GM12878 (cell line): ENCODE results near the gene KNSTRN. TPM values are rescaled to one million over a fixed set of nuclear protein-coding genes. Genes with fewer than 3 reads are reported as not detected.
A peak's percentile ranks its signal among the peaks of the same experiment; 100 is the strongest.

Experiments used
- ATAC-seq: fragments of 200-7000 bp; cut with Tn5 transposase; 3 replicates; pipeline ENCODE4 v1.9.1; 2020; ENCODE audit warnings: mild to moderate bottlenecking, moderate library complexity
- BruUV-seq: library from RNA; stranded (reverse); fragments of 400-500 nt; replicated peaks from 2 replicates; lab custom pipeline; 2021; lab: Mats Ljungman, UMichigan
- CTCF ChIA-PET: fragments of 300-600 bp; sonication (Branson Sonifier 250); formaldehyde crosslinking; extraction: SDS; loops from one replicate; lab custom pipeline; 2021; ENCODE audit warnings: inconsistent platforms; lab: Yijun Ruan, JAX
- POLR2A ChIA-PET: fragments of 350-600 bp; formaldehyde crosslinking; extraction: SDS; loops from one replicate; lab custom pipeline; 2021; ENCODE audit warnings: inconsistent platforms; lab: Charles Lee
- RAD21 ChIA-PET: fragments of 300-600 bp; sonication (Branson Sonifier 250); formaldehyde crosslinking; loops from one replicate; lab custom pipeline; 2023; ENCODE audit warnings: antibody characterized with exemption; ENCODE audit not compliant: unreplicated experiment; lab: Charles Lee
- SMC1A ChIA-PET: fragments of 300-600 bp; sonication (Branson Sonifier 250); formaldehyde crosslinking; loops from one replicate; lab custom pipeline; 2023; ENCODE audit not compliant: unreplicated experiment, uncharacterized antibody; lab: Charles Lee
- DNase-seq: peaks from one replicate; pipeline ENCODE4 v3.0.0-alpha.2; 2011; ENCODE audit warnings: low read depth, low spot score
- FAIRE-seq: peaks from 3 replicates; lab custom pipeline; 2011; peaks lifted over from hg19 to GRCh38; lab: Jason Lieb, UNC
- H2AFZ ChIP-seq: 2 replicates; pipeline ENCODE4 v1.6.0; 2011; ENCODE audit warnings: low read depth, low read length, control low read depth; ENCODE audit not compliant: control insufficient read depth
- H3K27ac ChIP-seq: 2 replicates; pipeline ENCODE4 v1.5.1; 2011; ENCODE audit warnings: control low read depth; ENCODE audit not compliant: control insufficient read depth, insufficient read depth
- H3K27me3 ChIP-seq, 2 experiments: replicated peaks in 1 of 2; 2 replicates each; pipeline versions ENCODE4 v1.6.0 to v1.6.1; 2011; ENCODE audit warnings: low read length in 1 of 2; ENCODE audit not compliant: control insufficient read depth in 2 of 2, insufficient read depth in 2 of 2
- H3K36me3 ChIP-seq, 2 experiments: 2 replicates each; pipeline ENCODE4 v1.5.1; 2011; ENCODE audit warnings: low read length in 1 of 2; ENCODE audit not compliant: control insufficient read depth in 2 of 2, insufficient read depth in 2 of 2
- H3K4me1 ChIP-seq: 2 replicates; pipeline ENCODE4 v1.6.1; 2011; ENCODE audit warnings: mild to moderate bottlenecking, low read length, moderate library complexity, mixed read lengths; ENCODE audit not compliant: control insufficient read depth, insufficient read depth
- H3K4me2 ChIP-seq: 2 replicates; pipeline ENCODE4 v1.6.0; 2011; ENCODE audit warnings: control low read depth; ENCODE audit not compliant: control insufficient read depth, insufficient read depth
- H3K4me3 ChIP-seq: fragments of 200-600 bp; sonication (generic); 2 replicates; pipeline ENCODE4 v1.5.1; 2016
- H3K79me2 ChIP-seq: 2 replicates; pipeline ENCODE4 v1.6.0; 2011; ENCODE audit warnings: low read length; ENCODE audit not compliant: control insufficient read depth, insufficient read depth
- H3K9ac ChIP-seq: 2 replicates; pipeline ENCODE4 v1.8.0; 2011; ENCODE audit warnings: low read length, control low read depth, mixed read lengths; ENCODE audit not compliant: control insufficient read depth, insufficient read depth
- H3K9me3 ChIP-seq: replicated peaks from 3 replicates; pipeline ENCODE4 v1.5.1; 2011; ENCODE audit warnings: mild to moderate bottlenecking, low read length; ENCODE audit not compliant: control insufficient read depth, insufficient read depth
- H4K20me1 ChIP-seq: 2 replicates; pipeline ENCODE4 v1.6.0; 2011; ENCODE audit not compliant: control insufficient read depth, insufficient read depth
- BCL11A ChIP-seq: IDR thresholded peaks from 2 replicates; pipeline ENCODE4 v1.6.1; 2011; ENCODE audit warnings: low read depth, low read length
- BHLHE40 ChIP-seq, 2 experiments: fragments of 450-650 bp in 1 of 2; IDR thresholded peaks; 2 replicates each; pipeline ENCODE4 v1.6.1; 2011 to 2017; ENCODE audit warnings: low read depth in 2 of 2, borderline replicate concordance in 1 of 2, improper control_type of control experiment in 1 of 2, low read length in 1 of 2, mild to moderate bottlenecking in 1 of 2
- BRCA1 ChIP-seq: IDR thresholded peaks from 2 replicates; pipeline ENCODE4 v1.6.1; 2011; ENCODE audit warnings: low read depth, low read length, improper control_type of control experiment
- E2F8 ChIP-seq: fragments of 450-650 bp; IDR thresholded peaks from 2 replicates; pipeline ENCODE4 v1.6.1; 2018; ENCODE audit warnings: mild to moderate bottlenecking, low read depth, moderate library complexity; ENCODE audit not compliant: partially characterized antibody
- GABPA ChIP-seq: IDR thresholded peaks from 2 replicates; pipeline ENCODE4 v1.6.1; 2014; ENCODE audit warnings: antibody characterized with exemption, low read depth, mild to moderate bottlenecking, inconsistent platforms
- GATAD2B ChIP-seq: fragments of 450-650 bp; conservative IDR thresholded peaks from 2 replicates; pipeline ENCODE4 v1.6.1; 2017; ENCODE audit warnings: low read depth, mild to moderate bottlenecking, moderate library complexity
- HDAC2 ChIP-seq: fragments of 200-600 bp; sonication (generic); IDR thresholded peaks from 2 replicates; pipeline ENCODE4 v1.6.1; 2017
- MTA3 ChIP-seq: IDR thresholded peaks from 2 replicates; pipeline ENCODE4 v1.6.1; 2012; ENCODE audit warnings: low read length, inconsistent platforms, borderline replicate concordance
- PML ChIP-seq: IDR thresholded peaks from 2 replicates; pipeline ENCODE4 v1.6.1; 2012; ENCODE audit warnings: low read length, inconsistent platforms
- SRF ChIP-seq, 2 experiments: IDR thresholded peaks; 2 replicates each; pipeline ENCODE4 v1.6.1; 2011; ENCODE audit warnings: low read depth in 2 of 2, low read length in 2 of 2, mild to moderate bottlenecking in 1 of 2, moderate library complexity in 1 of 2
- WGBS: methylation state at CpG from one replicate; pipeline ENCODE4 v1.1.6; 2016; ENCODE audit warnings: low lambda C conversion rate; ENCODE audit not compliant: insufficient replicate concordance, insufficient coverage; ENCODE audit errors: missing lambda C conversion rate; 5-methylcytosine and 5-hydroxymethylcytosine counted together
- in situ Hi-C: fragments of 300-500 bp; cut with MboI; formaldehyde crosslinking; loops from 9 replicates; pipeline ENCODE4 v1.14.3; 2018; ENCODE audit warnings: mixed read lengths
- intact Hi-C: fragments of 100-400 bp; cut with micrococcal nuclease; formaldehyde crosslinking; loops from one replicate; pipeline ENCODE4 v1.14.2; 2022; ENCODE audit not compliant: unreplicated experiment
- polyA plus RNA-seq, 11 experiments: library from polyadenylated mRNA; depleted of rRNA in 4 of 11; unstranded in 6 of 11; stranded (reverse) in 5 of 11; fragments of >200 nt; fragmentation: Nextera tagmentation in 4 of 11; fragmentation: Illumina TruSeq in 1 of 11; extraction: Ambion mirVana in 4 of 11; extraction: Trizol in 1 of 11; gene quantifications; 1 replicate in 1 of 11; 2 replicates in 10 of 11; pipeline versions ENCODE4 v1.2.1 to v1.2.3, GENCODE V29; 2011 to 2016; ENCODE audit warnings: inconsistent platforms in 2 of 11, missing spikeins in 2 of 11, low read depth in 1 of 11
- total RNA-seq, 4 experiments: library from RNA; depleted of rRNA in 3 of 4; stranded (reverse); fragments of >200 nt in 3 of 4; fragmentation: Illumina TruSeq in 1 of 4; extraction: Trizol in 1 of 4; gene quantifications; 2 replicates each; pipeline versions ENCODE4 v1.2.1 to v1.2.3, GENCODE V29; 2013 to 2021
- TF ChIP-seq, protein P1 (sequence below): fragments of 450-650 bp; formaldehyde crosslinking; IDR thresholded peaks from 2 replicates; pipeline ENCODE4 v1.4.0; 2022; ENCODE audit warnings: mild to moderate bottlenecking, moderate library complexity

KNSTRN gene
- total and polyA plus RNA-seq, 10 of the 15 experiments (the other 5 are each of a cell fraction or from before 2014, with no cell fraction given): 30.3 to 72.1 (median 47.1) TPM

DNA sequence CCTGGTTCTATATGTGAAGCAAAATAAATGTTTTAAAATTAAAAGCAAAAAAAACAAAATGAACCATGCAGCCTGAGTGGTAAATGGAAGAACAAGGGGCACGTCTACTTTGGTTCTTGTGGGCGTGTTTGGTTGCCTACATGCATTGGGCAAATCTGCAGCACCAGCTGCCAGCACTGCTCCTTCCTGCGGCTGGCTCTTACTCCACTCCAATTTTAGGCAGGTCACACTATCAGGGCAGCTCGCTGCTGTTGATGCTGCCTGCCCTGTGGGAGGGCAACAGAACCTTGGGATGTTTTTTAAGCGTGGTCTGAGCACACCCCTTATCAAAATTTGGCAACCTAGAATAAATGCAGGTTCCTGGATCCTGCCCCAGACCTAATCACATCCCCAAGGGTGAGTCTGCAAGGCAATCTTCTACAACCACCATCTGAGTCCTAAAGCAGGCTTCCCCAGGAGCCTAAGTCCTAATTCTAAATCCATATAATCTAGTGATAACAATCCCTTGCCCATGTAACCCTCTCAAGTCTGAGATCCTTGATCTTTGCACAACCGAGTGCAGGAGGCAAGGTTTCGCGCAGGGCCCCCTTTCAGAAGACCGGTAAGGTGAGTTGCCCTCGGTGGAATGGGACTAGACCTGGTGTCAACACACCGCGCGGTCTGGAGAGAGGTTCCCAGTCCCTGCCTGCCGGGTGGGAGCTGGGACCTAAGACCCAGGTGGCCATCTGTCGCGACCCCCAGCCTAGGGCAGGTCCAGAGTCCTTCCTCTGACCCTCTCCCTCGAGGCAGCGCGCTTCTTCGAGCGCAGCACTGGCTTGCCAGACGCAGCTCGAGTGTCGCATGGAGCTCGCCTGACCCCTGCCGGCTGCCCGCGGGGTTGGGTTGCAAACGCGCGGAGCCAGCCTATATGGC, 39.0 kb downstream of the KNSTRN start (continued):
- TF ChIP-seq GABPA (no peak), BHLHE40 (IDR thresholded peaks at IDR 0.05; ENCODE audit: borderline replicate concordance in 1 of 2, low read depth in 2 of 2, low read length in 1 of 2) (0 out of 4 replicates have a peak, but pooled peaks of 1 of the 2 experiments have one; percentile 43), SRF (IDR thresholded peaks at IDR 0.05; ENCODE audit: low read depth in 2 of 2, low read length in 2 of 2) (no peak), GATAD2B (0 out of 2 replicates have a peak, but pooled peaks have one; percentile 21), E2F8 (no peak)

GRCh38 chr15:40424483-40425115, 42.1 kb downstream of the KNSTRN start:
- no peak overlapping the region for H3K4me2 ChIP-seq
- WGBS: 34% methylated on average over 6 of the region's 6 CpGs
- H3K9me3 ChIP-seq: no peaks in the 10 kb centered on the region
- no peak for ATAC-seq
- intact Hi-C loops (loop anchor here (5.0 kb wide), 1 partner anchor 147 kb away; no protein-coding TSS in a partner anchor), in situ Hi-C loops (loop anchor here (5.0 kb wide), 1 partner anchor 77 kb away; no protein-coding TSS in a partner anchor)
- no peaks in the 10 kb centered on the region for H3K79me2 ChIP-seq
- H3K4me1 ChIP-seq: no peaks in the 10 kb centered on the region
- CTCF ChIA-PET: interaction anchor here (1.5 to 6.6 kb wide), 6 partner anchors 16 to 145 kb away, joined by 4 to 111 read pairs (median 12); partner anchors contain the start of genes BAHD1, CCDC9B and KNSTRN
- no peak for DNase-seq
- no peak overlapping the region for H3K9ac ChIP-seq
- no peak overlapping the region for H3K27ac ChIP-seq
- RAD21 ChIA-PET: interaction anchor here (0.6 to 2.3 kb wide), 3 partner anchors 18 to 81 kb away, joined by 4 to 11 read pairs (median 5); partner anchors contain the start of gene IVD
- no TSS peak for BruUV-seq
- no peaks in the 10 kb centered on the region for H4K20me1 ChIP-seq
- no peak for FAIRE-seq
- H3K36me3 ChIP-seq: no peaks in the 10 kb centered on the region
- no peak overlapping the region for H2AFZ ChIP-seq
- H3K27me3 ChIP-seq: no peaks in the 10 kb centered on the region; a peak in 1 of 4 replicates
- POLR2A ChIA-PET: interaction anchor here (0.5 to 1.1 kb wide), 2 partner anchors 20 to 234 kb away, joined by 3 read pairs; no protein-coding TSS in a partner anchor
- no peak overlapping the region for H3K4me3 ChIP-seq
- SMC1A ChIA-PET: no interaction called here
- no peak for TF ChIP-seq HDAC2
- no peak for TF ChIP-seq PML
- TF ChIP-seq SRF (IDR thresholded peaks at IDR 0.05; ENCODE audit: low read depth in 2 of 2, low read length in 2 of 2): no peak
- TF ChIP-seq, protein P1, sequence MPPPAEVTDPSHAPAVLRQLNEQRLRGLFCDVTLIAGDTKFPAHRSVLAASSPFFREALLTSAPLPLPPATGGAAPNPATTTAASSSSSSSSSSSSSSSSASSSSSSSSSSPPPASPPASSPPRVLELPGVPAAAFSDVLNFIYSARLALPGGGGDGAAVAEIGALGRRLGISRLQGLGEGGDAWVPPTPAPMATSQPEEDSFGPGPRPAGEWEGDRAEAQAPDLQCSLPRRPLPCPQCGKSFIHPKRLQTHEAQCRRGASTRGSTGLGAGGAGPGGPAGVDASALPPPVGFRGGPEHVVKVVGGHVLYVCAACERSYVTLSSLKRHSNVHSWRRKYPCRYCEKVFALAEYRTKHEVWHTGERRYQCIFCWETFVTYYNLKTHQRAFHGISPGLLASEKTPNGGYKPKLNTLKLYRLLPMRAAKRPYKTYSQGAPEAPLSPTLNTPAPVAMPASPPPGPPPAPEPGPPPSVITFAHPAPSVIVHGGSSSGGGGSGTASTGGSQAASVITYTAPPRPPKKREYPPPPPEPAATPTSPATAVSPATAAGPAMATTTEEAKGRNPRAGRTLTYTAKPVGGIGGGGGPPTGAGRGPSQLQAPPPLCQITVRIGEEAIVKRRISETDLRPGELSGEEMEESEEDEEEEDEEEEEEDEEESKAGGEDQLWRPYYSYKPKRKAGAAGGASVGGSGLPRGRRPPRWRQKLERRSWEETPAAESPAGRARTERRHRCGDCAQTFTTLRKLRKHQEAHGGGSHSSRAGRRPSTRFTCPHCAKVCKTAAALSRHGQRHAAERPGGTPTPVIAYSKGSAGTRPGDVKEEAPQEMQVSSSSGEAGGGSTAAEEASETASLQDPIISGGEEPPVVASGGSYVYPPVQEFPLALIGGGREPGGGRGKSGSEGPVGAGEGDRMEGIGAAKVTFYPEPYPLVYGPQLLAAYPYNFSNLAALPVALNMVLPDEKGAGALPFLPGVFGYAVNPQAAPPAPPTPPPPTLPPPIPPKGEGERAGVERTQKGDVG (CRISPR knock-in tag): no peak
- TF ChIP-seq MTA3: no peak
- TF ChIP-seq BCL11A: no peak
- no peak for TF ChIP-seq BRCA1
